HepG2 (cell line): Measurements from ENCODE around the gene TMEM131. TPM values are rescaled to one million over a fixed set of nuclear protein-coding genes. Genes with fewer than 3 reads are reported as not detected.
"Not testable (repeated sequence)": the region's sequence is repeated elsewhere in the genome, so short reads cannot be mapped to it uniquely, and the experiment has no call there.

Experiments
- ATAC-seq: fragments of 200-7000 bp; cut with Tn5 transposase; 3 replicates; pipeline ENCODE4 v1.9.1; 2020; ENCODE audit warnings: mild to moderate bottlenecking, moderate library complexity
- BruUV-seq: library from RNA; stranded (reverse); fragments of 400-500 nt; replicated peaks from 2 replicates; lab custom pipeline; 2021; lab: Mats Ljungman, UMichigan
- CTCF ChIA-PET: fragments of 300-600 bp; formaldehyde crosslinking; extraction: SDS; loops from one replicate; lab custom pipeline; 2021; ENCODE audit warnings: low total read pairs, inconsistent platforms, low intra/inter-chr PET ratio; lab: Yijun Ruan, JAX
- POLR2A ChIA-PET: fragments of 350-600 bp; sonication (Branson Sonifier 250); formaldehyde crosslinking; loops from one replicate; lab custom pipeline; 2020; ENCODE audit warnings: antibody characterized with exemption, inconsistent platforms; lab: Yijun Ruan, JAX
- DNase-seq: peaks from one replicate; pipeline ENCODE4 v3.0.0-alpha.2; 2015; ENCODE audit warnings: low spot score
- FAIRE-seq: peaks from 3 replicates; lab custom pipeline; 2011; peaks lifted over from hg19 to GRCh38; lab: Jason Lieb, UNC
- H2AFZ ChIP-seq: one replicate; pipeline ENCODE4 v1.6.1; 2011; ENCODE audit warnings: low read length, inconsistent platforms
- H3K27ac ChIP-seq: fragments of 300-600 bp; 3 replicates; pipeline ENCODE4 v1.8.0; 2011; ENCODE audit warnings: mixed run types, mild to moderate bottlenecking, mixed read lengths, low read length, inconsistent platforms; ENCODE audit not compliant: insufficient read depth; ENCODE audit errors: extremely low read length
- H3K27me3 ChIP-seq, 2 experiments: fragments of 200-600 bp in 1 of 2; 2 replicates in 1 of 2; 3 replicates in 1 of 2; pipeline versions ENCODE4 v1.6.0 to v1.8.0; 2011; ENCODE audit warnings: low read length in 2 of 2, mild to moderate bottlenecking in 2 of 2, moderate library complexity in 2 of 2, inconsistent platforms in 1 of 2; ENCODE audit not compliant: insufficient read depth in 2 of 2, control insufficient read depth in 1 of 2
- H3K36me3 ChIP-seq, 2 experiments: fragments of 200-600 bp in 1 of 2; replicated peaks in 1 of 2; 2 replicates in 1 of 2; 3 replicates in 1 of 2; pipeline versions ENCODE4 v1.5.1 to v1.8.0; 2011; ENCODE audit warnings: low read length in 2 of 2, inconsistent platforms in 1 of 2; ENCODE audit not compliant: insufficient read depth in 2 of 2, control insufficient read depth in 1 of 2
- H3K4me1 ChIP-seq: 2 replicates; pipeline ENCODE4 v1.5.1; 2012; ENCODE audit warnings: low read length, inconsistent platforms; ENCODE audit not compliant: insufficient read depth
- H3K4me2 ChIP-seq: 2 replicates; pipeline ENCODE4 v1.6.0; 2011; ENCODE audit warnings: low read depth, low read length, inconsistent platforms
- H3K4me3 ChIP-seq, 3 experiments: fragments of 200-600 bp in 1 of 3; sonication (generic), shearing (Covaris generic) in 1 of 3; replicated peaks in 1 of 3; 2 replicates each; pipeline ENCODE4 v1.5.1; 2011 to 2016; ENCODE audit warnings: low read length in 3 of 3, inconsistent platforms in 2 of 3, low read depth in 2 of 3, mild to moderate bottlenecking in 2 of 3, control low read depth in 1 of 3, mixed read lengths in 1 of 3; ENCODE audit not compliant: insufficient read depth in 1 of 3
- H3K79me2 ChIP-seq: one replicate; pipeline ENCODE4 v1.6.1; 2011; ENCODE audit warnings: low read length, inconsistent platforms; ENCODE audit not compliant: insufficient read depth
- H3K9ac ChIP-seq: 2 replicates; pipeline ENCODE4 v1.6.0; 2011; ENCODE audit warnings: mild to moderate bottlenecking, low read depth, low read length, inconsistent platforms; ENCODE audit not compliant: insufficient read depth
- H3K9me3 ChIP-seq: 2 replicates; pipeline ENCODE4 v1.5.1; 2012; ENCODE audit warnings: mild to moderate bottlenecking, low read length
- H4K20me1 ChIP-seq: 2 replicates; pipeline ENCODE4 v1.6.0; 2011; ENCODE audit warnings: inconsistent platforms, mild to moderate bottlenecking, low read length, moderate library complexity; ENCODE audit not compliant: insufficient read depth
- ARID4A ChIP-seq: sonication (generic); formaldehyde crosslinking; IDR thresholded peaks from 2 replicates; pipeline ENCODE4 v1.5.0; 2020; ENCODE audit warnings: mild to moderate bottlenecking, missing genetic modification reagents, borderline replicate concordance
- ATF7 ChIP-seq, 2 experiments: fragments of 450-650 bp in 1 of 2; sonication (generic) in 1 of 2; formaldehyde crosslinking in 1 of 2; IDR thresholded peaks; 2 replicates each; pipeline versions ENCODE4 v1.4.0 to v1.6.1; 2016 to 2020; ENCODE audit warnings: antibody characterized with exemption in 1 of 2, mild to moderate bottlenecking in 1 of 2, missing genetic modification reagents in 1 of 2
- CBX1 ChIP-seq: IDR thresholded peaks from one replicate; pipeline ENCODE4 v1.6.1; 2016; ENCODE audit warnings: antibody characterized with exemption, low read depth
- HOXA9 ChIP-seq: sonication (generic); formaldehyde crosslinking; IDR thresholded peaks from 2 replicates; pipeline ENCODE4 v1.8.1; 2022; ENCODE audit warnings: missing genetic modification reagents, mild to moderate bottlenecking, moderate library complexity, borderline replicate concordance
- ZNF326 ChIP-seq: sonication (generic); formaldehyde crosslinking; IDR thresholded peaks from 2 replicates; pipeline ENCODE4 v1.4.0; 2020; ENCODE audit warnings: missing genetic modification reagents, borderline replicate concordance
- ZNF501 ChIP-seq: sonication (generic); formaldehyde crosslinking; IDR thresholded peaks from 2 replicates; pipeline ENCODE4 v1.5.1; 2020; ENCODE audit warnings: mild to moderate bottlenecking, moderate library complexity, missing genetic modification reagents
- ZNF878 ChIP-seq: sonication (generic); formaldehyde crosslinking; IDR thresholded peaks from 2 replicates; pipeline ENCODE4 v1.8.1; 2023; ENCODE audit warnings: mild to moderate bottlenecking, missing genetic modification reagents, moderate library complexity
- WGBS: methylation state at CpG from one replicate; pipeline ENCODE4 v1.1.6; 2017; ENCODE audit warnings: low lambda C conversion rate; 5-methylcytosine and 5-hydroxymethylcytosine counted together
- in situ Hi-C: cut with HindIII; loops from 2 replicates; pipeline ENCODE4 v1.10.0; 2017; ENCODE audit warnings: low pct_unique_long_range_greater_than_20kb; ENCODE audit not compliant: extremely low pct_ligation_motif_present
- intact Hi-C: fragments of 100-400 bp; cut with micrococcal nuclease; formaldehyde crosslinking; loops from one replicate; pipeline ENCODE4 v1.10.0; 2022; ENCODE audit not compliant: unreplicated experiment
- polyA plus RNA-seq, 8 experiments: library from polyadenylated mRNA; depleted of rRNA in 3 of 8; stranded (reverse) in 7 of 8; unstranded in 1 of 8; fragments of >200 nt; fragmentation: Illumina TruSeq in 4 of 8; extraction: Trizol in 4 of 8; gene quantifications; 2 replicates each; pipeline versions ENCODE4 v1.2.1 to v1.2.3, GENCODE V29; 2011 to 2016; ENCODE audit warnings: low read depth in 4 of 8, missing spikeins in 1 of 8, mixed read lengths in 1 of 8; ENCODE audit not compliant: insufficient read depth in 1 of 8
- total RNA-seq, 5 experiments: library from RNA; depleted of rRNA; stranded (reverse); fragments of >200 nt; fragmentation: Illumina TruSeq; extraction: Trizol; gene quantifications; 2 replicates each; pipeline ENCODE4 v1.2.3, GENCODE V29; 2016; ENCODE audit warnings: low read depth in 1 of 5

The TMEM131 gene
- total and polyA plus RNA-seq, 2 of the 13 experiments (the other 11 are each of a cell fraction or from before 2014, with no cell fraction given): 17.9 to 19.5 TPM

- TF ChIP-seq ARID4A (no peak), HOXA9 (CRISPR knock-in tag) (no peak), ATF7 (IDR thresholded peaks at IDR 0.05) (no peak), ATF7 (CRISPR knock-in tag; IDR thresholded peaks at IDR 0.05) (no peak), ZNF501 (0 out of 2 replicates have a peak, but pooled peaks have one; percentile 1), ZNF878 (0 out of 2 replicates have a peak, but pooled peaks have one; percentile 6), CBX1 (no peak), ZNF326 (CRISPR knock-in tag) (no peak)
- TF ChIP-seq, all 625 proteins: peak for 5
Observed at GRCh38 chr2:97712693-97713295, 283.0 kb downstream of the TMEM131 start (continued).

- DNase-seq, H3K79me2 ChIP-seq, H3K36me3 ChIP-seq, H3K9me3 ChIP-seq, in situ Hi-C loops, H3K4me2 ChIP-seq, CTCF ChIA-PET, BruUV-seq, POLR2A ChIA-PET, H3K27ac ChIP-seq, ATAC-seq, H3K9ac ChIP-seq, H3K4me3 ChIP-seq, H2AFZ ChIP-seq, H4K20me1 ChIP-seq, FAIRE-seq: not testable (repeated sequence)
- intact Hi-C loops: loop anchor here (10.0 kb wide), 1 partner anchor 553 kb away; no protein-coding TSS in a partner anchor
- Histone ChIP-seq H3K27me3 (peaks cover 4 to 30% of the 10 kb centered on the region in 2 experiments; a peak in 4 of 5 replicates), H3K4me1 (peaks cover 14% of the 10 kb centered on the region)
- 34% methylated on average over 9 of the region's 9 CpGs for WGBS
Observed at GRCh38 chr2:97712175-97712574, 283.6 kb downstream of the TMEM131 start.
